HFF-Myc (cell line): ENCODE results near the gene GADL1.
A peak's percentile ranks its signal among the peaks of the same experiment; 100 is the strongest.

Experiments used
- DNase-seq: peaks from one replicate; pipeline ENCODE4 v3.0.0-alpha.2; 2011; ENCODE audit warnings: low read depth; ENCODE audit errors: extremely low read depth
- H3K4me3 ChIP-seq: replicated peaks from 2 replicates; pipeline ENCODE4 v1.5.1; 2011; ENCODE audit warnings: low read depth, mild to moderate bottlenecking, control low read depth, low read length
- TF ChIP-seq, protein P1 (sequence below): IDR thresholded peaks from 2 replicates; pipeline ENCODE4 v1.5.1; 2012; ENCODE audit warnings: mild to moderate bottlenecking, low read depth, low read length, control low read depth; ENCODE audit errors: missing control alignments

Gene GADL1

DNA sequence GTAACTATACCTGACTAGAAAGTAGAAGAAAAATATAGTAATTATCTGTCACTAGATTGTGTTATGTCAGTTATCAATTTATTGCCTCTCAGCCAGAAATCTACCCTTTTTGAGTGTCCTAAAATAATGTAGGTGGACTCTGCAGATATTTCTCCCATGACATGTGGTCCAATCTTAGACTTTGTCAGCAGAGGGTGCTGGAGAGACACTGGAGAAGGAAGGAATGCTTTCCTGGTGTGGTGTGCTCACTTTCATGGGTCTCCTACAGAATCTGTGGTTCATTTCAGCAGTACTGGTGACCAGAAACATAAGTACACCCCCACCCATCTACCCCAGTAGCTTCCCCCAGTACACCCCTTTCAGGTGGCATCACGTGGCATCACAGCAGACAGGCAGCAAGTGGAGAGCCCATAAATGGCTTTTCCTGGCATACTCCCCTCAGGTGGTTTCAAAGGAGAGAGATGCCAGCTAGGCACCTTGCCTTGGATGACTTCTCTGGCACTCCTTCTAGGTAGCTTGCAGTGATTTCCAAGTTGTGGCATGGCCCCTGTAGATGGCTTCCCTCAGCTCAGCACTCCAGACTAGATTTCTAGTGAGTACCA is 114.7 kb downstream of the GADL1 start:
- TF ChIP-seq, protein P1, sequence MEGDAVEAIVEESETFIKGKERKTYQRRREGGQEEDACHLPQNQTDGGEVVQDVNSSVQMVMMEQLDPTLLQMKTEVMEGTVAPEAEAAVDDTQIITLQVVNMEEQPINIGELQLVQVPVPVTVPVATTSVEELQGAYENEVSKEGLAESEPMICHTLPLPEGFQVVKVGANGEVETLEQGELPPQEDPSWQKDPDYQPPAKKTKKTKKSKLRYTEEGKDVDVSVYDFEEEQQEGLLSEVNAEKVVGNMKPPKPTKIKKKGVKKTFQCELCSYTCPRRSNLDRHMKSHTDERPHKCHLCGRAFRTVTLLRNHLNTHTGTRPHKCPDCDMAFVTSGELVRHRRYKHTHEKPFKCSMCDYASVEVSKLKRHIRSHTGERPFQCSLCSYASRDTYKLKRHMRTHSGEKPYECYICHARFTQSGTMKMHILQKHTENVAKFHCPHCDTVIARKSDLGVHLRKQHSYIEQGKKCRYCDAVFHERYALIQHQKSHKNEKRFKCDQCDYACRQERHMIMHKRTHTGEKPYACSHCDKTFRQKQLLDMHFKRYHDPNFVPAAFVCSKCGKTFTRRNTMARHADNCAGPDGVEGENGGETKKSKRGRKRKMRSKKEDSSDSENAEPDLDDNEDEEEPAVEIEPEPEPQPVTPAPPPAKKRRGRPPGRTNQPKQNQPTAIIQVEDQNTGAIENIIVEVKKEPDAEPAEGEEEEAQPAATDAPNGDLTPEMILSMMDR: peak; percentile 69
- DNase-seq: peak; percentile 32
- no peak overlapping the region for H3K4me3 ChIP-seq

DNA sequence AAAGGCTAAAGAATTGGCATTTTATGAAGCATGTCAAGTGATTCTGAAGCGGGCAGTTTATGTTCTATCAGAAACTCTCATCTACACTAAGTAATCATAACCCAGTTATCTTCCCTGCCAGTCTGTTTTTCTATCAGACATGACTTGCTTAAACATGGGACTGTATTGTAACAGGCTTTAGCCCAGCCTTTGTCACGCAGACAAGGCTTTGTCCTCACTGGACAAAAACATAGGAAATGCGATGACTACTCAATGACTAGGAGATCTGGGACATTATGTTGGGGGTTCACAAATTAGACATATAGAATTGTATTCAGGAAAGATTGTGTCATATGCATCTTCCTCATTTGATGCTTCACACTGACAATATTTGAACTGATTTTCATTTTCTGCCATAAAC is 115.5 kb downstream of the GADL1 start:
- no peak for DNase-seq
- no peak overlapping the region for H3K4me3 ChIP-seq
- TF ChIP-seq, protein P1: no peak

DNA sequence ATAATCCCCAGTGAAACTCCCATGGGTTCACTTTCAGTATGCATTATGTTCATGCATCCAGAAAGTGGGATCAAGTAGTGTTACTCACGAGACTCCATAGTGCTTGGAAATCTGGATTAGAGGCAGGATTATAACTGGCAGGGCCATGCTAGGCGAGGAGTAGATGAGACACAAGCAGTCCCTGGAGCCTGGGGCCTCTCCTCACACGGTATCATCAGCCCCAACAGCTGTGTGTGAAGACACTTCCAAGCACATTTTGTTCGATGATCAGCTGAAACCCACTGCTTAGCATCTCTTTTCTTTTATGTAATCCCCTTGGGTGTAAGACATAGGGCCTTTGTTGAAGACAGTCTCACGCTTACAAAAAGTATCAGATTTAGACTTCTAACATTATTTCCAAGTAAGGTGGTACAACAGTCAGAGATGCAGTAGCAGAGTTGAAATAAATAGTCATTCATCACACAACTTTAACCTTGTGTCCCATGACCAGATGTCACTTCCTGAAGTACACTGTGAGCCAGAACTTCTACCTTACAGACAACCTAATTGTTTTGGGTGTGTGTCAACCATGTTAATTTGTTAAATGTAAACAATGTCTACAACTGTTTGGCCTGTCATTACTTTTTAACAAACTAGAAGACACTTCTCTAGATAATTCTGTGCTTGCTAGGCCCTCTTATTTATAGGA is 116.9 kb downstream of the GADL1 start:
- H3K4me3 ChIP-seq: no peak overlapping the region
- TF ChIP-seq, protein P1: no peak
- DNase-seq: no peak

DNA sequence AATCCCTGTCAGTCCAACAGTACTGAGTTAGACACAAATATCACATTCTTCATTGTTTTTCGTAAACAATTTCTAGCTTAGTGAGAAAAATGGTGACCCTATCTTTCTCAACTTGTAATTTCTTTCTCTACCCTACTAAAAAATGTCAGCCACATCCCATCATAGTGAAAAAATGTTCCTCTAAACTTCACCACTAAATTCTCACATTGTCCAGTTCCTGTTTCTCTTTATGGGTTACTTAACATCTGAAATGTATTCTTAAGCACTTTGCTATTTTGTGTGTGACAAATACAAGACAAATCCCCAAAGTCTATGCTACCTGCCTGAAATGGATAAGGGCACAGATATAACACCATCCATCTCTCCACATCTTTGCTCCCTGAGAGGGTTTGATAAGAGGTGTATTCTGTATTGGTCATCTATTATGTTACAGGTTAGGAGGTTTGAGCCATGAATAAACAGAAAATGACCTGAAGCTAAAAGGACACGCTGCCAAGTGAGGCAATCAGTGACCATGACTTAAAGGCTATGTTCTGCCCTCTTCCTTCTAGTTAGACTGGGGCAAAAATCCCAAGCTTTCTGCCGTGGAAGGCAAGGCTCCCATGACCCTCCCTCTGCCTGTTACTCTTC is 118.2 kb downstream of the GADL1 start:
- no peak for DNase-seq
- TF ChIP-seq, protein P1: no peak
- H3K4me3 ChIP-seq: no peak overlapping the region

DNA sequence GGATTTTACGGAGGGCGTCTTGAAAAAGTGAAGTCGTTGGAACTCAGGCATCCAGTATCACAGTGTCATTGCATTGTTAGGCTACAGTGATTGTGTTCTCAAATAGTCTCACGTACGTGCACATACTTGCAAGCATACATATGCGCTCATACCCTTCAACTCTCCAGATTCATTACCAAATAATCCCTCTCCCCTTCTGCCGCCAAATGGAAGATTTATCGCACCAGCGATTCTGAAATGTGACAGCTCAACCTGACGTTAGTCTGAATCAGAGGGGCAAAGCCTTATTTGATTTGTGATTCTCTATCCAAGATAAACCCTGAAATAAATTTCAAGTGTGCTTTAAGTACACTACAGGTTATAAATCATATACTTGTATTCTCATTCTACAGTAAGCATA is 119.4 kb downstream of the GADL1 start:
- TF ChIP-seq, protein P1: no peak
- DNase-seq: no peak
- no peak overlapping the region for H3K4me3 ChIP-seq

DNA sequence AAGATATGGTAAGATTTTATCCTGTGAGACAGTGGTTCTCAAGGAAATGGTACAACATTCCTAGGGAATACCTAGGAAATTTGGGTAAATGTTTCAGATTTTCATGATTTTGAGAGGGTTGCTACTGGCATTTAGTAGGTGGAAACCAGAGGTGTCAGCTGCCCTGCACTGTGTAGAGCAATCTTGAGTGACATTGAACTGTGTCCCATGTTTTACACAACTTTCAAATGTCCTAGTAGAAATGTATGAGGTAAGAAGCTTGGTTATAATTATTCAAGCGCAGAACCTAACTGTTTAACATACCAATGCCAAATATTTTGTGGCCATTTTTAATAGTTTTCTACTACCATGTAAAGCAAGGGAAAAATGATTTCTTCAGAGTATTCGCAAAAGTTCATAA is 120.4 kb downstream of the GADL1 start:
- no peak for DNase-seq
- TF ChIP-seq, protein P1: no peak
- H3K4me3 ChIP-seq: no peak overlapping the region

DNA sequence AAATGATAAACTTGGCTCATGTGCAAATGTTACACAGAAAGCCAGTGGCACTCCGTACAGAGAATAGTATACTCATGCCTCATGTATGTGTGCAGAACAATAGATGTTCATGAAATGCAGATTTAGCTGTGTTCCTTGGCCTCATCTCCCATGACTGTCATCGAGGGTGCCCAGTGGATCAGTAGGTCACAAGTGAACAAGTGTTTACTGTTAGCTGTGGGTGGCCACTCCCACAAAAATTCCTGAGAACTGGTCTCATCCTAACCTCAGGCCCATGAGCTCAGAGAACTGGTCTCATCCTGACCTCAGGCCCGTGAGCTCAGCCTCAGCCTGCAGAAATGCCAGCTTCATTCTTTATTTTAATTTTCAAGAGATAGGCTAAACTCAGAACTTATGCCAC is 124.1 kb downstream of the GADL1 start:
- DNase-seq: peak; percentile 74
- TF ChIP-seq, protein P1: no peak
- H3K4me3 ChIP-seq: no peak overlapping the region
